NK-92 (cell line): Measurements from ENCODE around the gene RAD9A.
A peak's percentile ranks its signal among the peaks of the same experiment; 100 is the strongest.
"Not testable (repeated sequence)": the region's sequence is repeated elsewhere in the genome, so short reads cannot be mapped to it uniquely, and the experiment has no call there.

Experiments
- DNase-seq: peaks from one replicate; lab custom pipeline; 2025; ENCODE audit not compliant: unreplicated experiment; lab: John Stamatoyannopoulos, UW

Gene RAD9A

GRCh38 chr11:67422891-67423290, 31.1 kb downstream of the RAD9A start:
- DNase-seq, result no peak

DNA sequence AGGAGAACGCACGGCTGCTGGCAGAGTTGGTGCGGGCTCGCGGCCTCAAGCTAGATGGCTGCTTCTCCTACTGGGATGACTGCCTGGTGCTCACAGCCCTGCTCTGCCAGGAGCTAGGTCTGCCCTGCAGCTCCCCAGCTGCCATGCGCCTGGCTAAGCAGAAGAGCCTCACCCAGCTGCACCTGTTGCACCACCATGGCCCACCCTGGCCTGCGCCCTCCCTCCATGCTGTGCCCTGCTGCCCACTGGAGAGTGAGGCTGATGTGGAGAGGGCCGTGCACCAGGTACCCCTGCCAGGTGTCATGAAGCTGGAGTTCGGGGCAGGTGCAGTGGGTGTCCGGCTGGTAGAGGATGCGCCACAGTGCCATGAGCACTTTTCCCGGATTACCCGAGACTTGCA, 31.7 kb downstream of the RAD9A start:
- DNase-seq, result no peak

GRCh38 chr11:67423891-67424613, 32.3 kb downstream of the RAD9A start:
- DNase-seq, result no peak

DNA sequence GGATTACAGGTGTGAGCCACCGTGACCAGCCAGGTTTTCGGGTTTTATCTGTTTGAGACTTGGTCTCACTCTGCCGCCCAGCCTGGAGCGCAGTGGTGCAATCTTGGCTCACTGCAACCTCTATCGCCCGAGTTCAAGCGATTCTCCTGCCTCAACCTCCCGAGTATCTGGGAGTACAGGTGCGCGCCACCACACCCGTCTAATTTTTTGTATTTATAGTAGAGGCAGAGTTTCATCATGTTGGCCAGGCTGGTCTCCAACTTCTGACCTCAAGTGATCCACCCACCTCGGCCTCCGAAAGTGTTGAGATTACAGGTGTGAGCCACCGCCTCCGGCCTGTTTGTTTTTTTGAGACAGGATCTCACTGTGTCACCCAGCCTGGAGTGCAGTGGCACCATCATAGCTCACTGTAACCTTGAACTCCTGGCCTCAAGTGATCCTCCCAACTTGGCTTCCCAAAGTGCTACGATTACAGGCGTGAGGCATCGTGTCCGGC, 35.6 kb downstream of the RAD9A start:
- DNase-seq, result not testable (repeated sequence)

GRCh38 chr11:67428052-67429001, 36.5 kb downstream of the RAD9A start, which contains the start of gene RPS6KB2:
Gene RPS6KB2, plus strand, starts transcription at chr11:67428494. Its CDS starts 52 bp downstream, at chr11:67428546.
- peak; percentile 75 for DNase-seq

DNA sequence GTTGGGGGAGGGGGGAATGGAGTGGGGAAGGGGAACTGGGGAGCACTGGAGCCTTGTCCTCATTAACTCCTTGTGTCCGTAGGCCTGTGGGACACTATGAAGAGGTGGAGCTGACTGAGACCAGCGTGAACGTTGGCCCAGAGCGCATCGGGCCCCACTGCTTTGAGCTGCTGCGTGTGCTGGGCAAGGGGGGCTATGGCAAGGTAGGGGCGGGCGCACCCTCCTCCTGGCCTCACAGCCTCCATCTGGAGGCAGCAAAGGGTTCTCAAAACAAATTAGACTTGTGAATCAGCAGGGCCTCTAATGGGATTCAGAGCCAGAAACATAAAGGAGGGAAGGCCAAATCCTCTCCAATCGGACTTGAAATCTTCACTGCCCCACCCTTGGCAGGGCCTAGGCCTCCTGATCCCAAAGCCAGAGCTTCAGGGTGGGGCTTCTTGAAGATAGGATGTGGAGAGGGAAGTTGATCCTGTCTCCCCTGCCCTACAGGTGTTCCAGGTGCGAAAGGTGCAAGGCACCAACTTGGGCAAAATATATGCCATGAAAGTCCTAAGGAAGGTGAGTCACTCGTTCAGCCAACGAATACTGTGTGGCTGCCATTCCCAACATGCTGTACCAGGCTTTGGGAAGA, 37.4 kb downstream of the RAD9A start:
- DNase-seq, result no peak

GRCh38 chr11:67429722-67430121, 37.9 kb downstream of the RAD9A start:
- no peak for DNase-seq

- DNase-seq, result no peak
Measured at GRCh38 chr11:67431346-67432249, 39.8 kb downstream of the RAD9A start.

- DNase-seq, result no peak
Measured at GRCh38 chr11:67432655-67433349, 41.0 kb downstream of the RAD9A start.

DNA sequence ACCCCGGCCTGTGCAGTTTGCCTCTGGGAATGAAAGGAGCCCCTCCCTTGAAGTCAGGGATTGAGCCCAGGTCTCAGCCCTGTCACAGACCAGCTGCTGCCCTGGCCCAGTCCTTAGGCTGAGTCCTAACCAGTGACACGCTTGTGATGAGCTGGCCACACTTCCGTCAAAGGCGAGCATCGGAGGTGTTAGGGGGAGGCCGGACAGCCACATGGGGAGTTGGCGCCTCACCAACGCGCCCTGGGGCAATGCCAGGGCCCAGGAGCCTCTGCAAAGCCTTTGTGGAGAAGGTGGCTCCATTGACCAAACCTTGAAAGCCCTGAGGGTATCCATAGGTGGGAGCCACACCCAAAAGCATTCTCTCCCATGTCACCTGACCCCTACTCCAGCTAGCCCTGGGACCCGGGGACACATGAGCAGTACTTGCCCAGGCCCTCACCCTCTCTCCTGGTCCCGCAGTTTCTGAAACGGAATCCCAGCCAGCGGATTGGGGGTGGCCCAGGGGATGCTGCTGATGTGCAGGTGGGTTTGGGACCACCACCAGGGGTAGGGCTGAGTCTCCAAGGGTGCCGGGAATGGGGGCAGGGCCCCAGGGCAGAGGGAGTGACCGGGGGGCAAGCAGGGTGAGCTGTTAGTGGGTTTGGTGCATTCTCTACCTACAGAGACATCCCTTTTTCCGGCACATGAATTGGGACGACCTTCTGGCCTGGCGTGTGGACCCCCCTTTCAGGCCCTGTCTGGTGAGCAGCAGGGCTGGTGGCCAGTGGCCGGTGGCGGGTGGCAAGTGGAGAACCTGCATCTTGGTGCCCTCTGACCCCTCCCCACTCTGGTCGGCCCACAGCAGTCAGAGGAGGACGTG, 42.0 kb downstream of the RAD9A start:
- DNase-seq, result no peak

DNA sequence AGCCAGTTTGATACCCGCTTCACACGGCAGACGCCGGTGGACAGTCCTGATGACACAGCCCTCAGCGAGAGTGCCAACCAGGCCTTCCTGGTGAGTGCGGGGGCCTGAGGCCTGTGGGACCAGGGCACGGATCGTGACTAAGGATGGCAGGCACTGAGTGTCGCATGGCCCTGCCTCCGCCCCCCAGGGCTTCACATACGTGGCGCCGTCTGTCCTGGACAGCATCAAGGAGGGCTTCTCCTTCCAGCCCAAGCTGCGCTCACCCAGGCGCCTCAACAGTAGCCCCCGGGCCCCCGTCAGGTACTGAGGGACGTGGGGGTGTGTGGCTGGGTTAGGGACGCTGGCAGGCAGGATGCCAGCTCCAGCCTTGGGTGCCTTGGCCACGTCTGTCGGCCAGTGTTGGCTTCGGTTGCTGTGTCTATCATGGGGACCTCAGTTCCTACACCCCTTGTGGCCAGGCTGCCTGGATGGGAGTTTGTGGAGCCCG, 42.7 kb downstream of the RAD9A start:
- DNase-seq, result no peak

DNA sequence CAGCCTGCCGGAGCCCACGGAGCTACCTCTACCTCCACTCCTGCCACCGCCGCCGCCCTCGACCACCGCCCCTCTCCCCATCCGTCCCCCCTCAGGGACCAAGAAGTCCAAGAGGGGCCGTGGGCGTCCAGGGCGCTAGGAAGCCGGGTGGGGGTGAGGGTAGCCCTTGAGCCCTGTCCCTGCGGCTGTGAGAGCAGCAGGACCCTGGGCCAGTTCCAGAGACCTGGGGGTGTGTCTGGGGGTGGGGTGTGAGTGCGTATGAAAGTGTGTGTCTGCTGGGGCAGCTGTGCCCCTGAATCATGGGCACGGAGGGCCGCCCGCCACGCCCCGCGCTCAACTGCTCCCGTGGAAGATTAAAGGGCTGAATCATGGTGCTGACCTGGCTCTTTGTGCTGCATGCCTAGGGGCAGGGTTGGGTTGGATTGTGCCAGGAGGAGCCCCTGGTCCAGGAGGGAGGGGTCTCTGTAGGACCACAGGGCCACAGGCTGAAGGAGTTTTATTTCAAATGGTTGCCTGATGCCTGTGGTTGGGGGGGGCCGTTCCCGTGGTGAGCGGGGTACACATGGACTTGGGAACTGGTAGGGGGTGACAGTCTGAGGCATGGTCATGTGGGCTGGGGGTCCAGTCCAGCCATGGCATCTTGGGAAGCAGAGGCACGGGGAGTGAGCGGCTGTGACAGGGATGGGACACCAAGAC, 43.4 kb downstream of the RAD9A start:
- DNase-seq, result no peak

DNA sequence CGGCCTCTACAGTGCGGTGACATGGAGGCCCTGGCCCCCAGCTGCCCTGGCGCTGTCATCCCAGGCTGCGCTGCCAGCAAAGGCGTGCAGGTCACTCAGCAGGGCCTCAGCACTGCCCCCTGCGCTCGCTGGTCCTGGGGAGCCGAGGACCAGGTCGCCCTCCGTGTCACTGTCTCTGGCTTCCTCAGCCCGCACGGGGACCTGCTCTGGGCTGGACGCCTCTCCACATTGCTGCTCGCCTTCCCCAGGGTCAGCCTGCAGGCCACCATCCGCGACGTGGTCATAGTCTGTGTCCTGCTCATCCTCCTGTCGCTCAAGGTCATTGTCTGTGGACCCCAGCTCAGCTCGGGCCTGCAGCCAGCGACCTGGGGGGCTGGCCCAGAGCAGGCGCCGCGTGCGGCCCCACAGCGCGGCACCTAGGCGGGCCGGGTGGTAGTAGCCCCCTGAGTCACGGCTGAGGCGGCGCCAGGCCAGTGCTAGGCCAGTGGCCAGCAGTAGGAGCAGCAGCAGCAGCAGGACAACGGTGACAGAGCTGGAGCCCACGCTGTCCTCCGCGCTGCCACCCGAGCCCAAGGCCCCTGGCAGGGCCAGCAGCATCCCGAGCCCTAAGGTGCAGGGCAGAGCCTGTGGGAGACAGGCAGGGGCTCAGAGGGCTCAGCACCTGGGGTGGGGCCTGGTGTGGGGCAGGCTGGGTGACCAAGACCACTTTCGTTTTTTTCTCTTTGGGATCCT, 44.1 kb downstream of the RAD9A start:
- DNase-seq, result no peak

GRCh38 chr11:67436459-67437081, 44.8 kb downstream of the RAD9A start:
- DNase-seq, result no peak

GRCh38 chr11:67437082-67437808, 45.5 kb downstream of the RAD9A start, which contains the start of gene PTPRCAP:
Gene PTPRCAP, minus strand, starts transcription at chr11:67437682. Its CDS starts 63 bp downstream, at chr11:67437619.
- DNase-seq, result no peak

- no peak for DNase-seq
Measured at GRCh38 chr11:67437809-67438157, 46.0 kb downstream of the RAD9A start.
